DLD1 (cell line): ENCODE data around the gene ABT1.

Experiments used
- in situ Hi-C: cut with HindIII; loops from 2 replicates; pipeline ENCODE4 v1.10.0; 2017; ENCODE audit warnings: low sequenced_read_pairs

Gene ABT1

DNA sequence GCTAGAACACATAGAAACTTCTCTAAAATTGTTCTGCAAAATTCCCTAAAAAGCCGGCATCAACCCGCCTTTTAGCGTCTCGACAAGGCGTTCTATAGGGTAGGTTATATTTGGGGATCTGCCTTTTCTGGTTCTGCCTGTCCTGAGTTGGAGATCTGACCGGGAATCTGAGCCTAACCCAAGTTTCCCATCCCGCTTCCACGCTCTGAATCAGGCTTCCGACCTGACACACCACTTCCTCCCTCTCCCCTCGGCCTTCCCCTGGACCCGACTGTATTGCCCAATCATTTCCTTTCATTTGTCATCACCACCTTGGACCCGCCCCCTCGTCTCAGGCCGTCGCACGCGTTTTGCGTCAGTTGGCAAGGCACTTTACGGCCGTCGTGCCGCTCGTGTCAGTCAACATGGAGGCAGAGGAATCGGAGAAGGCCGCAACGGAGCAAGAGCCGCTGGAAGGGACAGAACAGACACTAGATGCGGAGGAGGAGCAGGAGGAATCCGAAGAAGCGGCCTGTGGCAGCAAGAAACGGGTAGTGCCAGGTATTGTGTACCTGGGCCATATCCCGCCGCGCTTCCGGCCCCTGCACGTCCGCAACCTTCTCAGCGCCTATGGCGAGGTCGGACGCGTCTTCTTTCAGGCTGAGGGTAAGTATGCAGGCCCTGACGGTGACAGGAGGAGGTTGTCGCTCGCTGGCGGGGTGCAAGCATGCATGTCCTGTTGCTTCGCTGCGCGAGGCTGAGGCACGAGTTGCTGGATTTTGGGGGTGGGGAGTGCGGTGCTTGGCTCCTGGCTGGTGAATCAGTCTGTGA lies at the start of gene ABT1:
Gene ABT1 (plus strand): TSS at position 375 of the 810 bp plus-strand sequence. CDS start 30 bp downstream, at position 405.
- in situ Hi-C loops, result no loop called here

DNA sequence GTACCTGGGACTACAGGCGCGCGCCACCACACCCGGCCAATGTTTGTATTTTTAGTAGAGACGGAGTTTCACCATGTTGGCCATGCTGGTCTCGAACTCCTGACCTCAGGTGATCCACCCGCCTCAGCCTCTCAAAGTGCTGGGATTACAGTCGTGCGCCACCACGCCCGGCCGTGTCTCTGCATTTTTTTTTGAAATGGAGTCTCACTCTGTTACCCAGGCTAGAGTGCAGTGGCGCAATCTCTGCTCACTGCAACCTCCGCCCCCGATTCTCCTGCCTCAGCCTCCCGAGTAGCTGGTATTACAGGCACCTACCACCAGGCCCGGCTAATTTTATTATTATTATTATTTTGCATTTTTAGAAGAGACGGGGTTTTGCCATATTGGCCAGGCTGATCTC lies 49.4 kb upstream of the ABT1 start:
- in situ Hi-C loops, result loop anchor here (25.0 kb wide), 1 partner anchor 210 kb away; no protein-coding TSS in a partner anchor

DNA sequence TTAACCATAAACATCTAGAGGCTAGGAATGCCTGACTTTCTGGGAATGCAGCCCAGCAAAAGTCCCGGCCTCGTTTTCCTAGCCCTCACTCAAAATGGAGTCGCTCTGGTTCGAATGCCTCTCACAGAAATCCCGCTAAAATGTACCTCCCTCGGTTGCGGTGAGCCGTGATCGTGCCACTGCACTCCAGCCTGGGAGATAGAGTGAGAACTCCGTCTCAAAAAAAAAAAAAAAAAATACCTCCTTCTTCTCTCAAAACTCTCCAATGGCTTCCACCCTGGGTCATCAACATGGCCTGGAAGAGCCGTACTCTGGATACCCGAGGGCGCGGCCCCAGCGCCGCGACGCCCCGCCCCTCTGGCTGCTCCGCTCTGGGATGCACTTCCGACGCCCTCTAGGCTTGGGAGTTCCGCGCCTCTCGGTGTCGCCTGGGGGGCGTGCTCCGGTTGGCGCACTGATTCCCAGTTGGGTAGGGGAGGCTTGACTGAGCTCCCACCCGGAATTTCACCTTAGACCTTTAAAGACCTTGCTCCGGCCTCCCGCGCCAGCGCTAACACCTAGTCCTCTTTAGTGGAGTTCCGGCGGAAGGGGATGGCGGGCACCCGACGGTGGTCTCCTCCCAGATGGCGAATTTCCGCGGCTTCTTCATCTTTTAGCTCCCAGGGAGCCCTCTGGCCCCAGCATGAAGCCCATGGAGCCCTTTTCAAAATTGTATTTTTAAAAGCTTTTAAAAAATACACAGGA lies 46.3 kb upstream of the ABT1 start:
- in situ Hi-C loops, result no loop called here

DNA sequence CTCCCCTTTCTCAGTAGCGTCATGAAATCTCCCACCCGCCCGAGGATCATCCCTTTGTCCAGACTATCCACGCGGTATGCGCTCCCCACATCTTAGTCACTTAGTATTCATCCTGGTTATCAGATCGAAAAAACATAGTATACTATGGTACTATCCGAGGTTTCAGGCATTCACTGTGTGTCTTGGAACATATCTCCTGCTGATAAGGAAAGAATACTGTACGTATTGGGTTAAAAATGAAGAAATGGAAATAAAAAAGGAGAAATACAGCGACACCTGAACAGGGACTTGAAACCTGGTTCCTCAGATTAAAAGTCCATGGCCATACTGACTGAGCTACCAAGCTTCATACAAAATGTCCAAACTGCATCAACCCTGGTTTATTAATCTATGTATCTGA lies 44.5 kb upstream of the ABT1 start:
- in situ Hi-C loops, result no loop called here

DNA sequence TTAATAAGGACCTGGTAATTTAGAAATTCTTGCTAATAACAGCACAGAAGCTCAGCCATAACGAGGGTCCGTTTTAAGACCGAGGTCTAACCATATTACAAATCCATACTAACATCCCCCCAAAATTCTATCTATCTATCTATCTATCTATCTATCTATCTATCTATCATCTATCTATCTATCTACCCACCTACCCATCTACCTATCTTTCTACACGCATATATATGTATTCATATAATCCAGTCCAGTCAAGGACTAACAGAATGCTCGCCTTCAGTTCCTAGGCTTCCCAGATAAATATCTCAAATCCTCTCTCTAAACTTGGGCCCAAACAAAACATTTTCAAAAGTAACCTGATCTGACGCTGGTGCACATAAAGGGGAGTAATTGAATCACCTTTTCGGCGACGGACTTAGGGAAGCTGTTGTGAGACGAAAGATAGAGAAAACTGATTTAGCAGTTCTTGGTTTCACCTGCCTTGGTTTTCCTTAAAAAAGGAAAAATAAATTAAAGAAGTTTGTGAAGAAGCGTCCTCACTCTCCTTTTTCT lies 44.0 kb upstream of the ABT1 start:
- in situ Hi-C loops, result no loop called here

DNA sequence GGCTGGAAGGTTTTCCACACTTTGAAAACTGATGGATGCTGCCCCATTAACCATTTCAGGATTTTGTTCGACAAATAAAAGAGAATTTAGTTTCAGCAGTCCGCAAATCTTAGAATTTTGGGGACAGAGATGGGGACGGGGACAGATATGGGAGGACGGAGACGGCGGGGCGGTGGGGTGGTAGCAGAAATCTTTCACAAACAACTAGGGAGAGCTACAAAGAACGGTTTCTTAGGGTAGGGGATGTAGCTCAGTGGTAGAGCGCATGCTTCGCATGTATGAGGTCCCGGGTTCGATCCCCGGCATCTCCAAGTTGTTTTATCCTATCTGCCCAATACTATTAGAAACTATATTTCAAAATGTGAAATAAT lies 43.5 kb upstream of the ABT1 start:
- in situ Hi-C loops, result no loop called here

DNA sequence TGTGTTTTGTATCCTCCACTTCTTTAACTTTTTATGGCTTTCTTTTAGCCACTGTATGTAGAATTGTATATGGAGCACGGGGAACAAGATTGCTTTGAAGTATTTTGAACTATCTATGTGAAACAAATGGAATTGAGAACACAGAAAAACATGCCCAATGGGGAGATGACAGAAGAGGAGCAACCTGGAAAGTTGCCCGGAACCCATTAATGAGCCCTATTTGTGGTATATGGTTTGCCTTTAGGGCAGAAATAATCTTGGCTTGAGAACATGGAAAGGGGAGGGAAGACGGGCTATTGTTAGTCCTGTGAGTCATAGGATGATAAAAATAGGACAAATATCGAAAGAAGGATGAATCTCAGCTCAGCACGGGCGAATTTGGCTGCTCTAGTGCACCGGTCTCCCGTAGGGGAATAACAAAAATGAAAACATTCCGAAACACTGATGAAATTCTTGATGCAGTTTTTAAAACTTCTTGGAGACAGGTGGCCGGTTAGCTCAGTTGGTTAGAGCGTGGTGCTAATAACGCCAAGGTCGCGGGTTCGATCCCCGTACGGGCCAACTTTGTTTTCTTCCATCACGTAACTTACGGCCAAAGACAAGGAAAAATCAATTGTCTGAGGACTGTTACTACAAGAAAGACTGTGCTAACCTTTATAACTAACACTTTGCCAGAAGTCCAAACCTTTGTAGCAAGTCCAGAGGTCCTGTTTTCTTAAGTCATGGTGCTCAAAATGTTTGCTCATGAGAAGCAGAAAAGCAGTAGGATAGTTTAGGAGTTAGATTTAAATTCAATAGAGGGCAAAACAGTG lies 42.9 kb upstream of the ABT1 start:
- in situ Hi-C loops, result no loop called here

DNA sequence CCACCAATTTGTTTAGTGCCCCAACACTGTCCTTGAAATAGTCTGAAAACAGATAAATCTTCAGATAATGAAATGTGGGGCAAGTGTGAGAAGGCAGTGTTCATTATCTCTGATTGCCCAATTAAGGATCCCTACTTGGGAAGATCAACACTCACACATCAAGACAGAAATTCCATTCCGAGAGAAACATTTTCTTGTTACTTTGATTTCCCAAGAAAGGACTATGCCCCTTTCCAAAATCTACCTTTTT lies 42.4 kb upstream of the ABT1 start:
- in situ Hi-C loops, result no loop called here

DNA sequence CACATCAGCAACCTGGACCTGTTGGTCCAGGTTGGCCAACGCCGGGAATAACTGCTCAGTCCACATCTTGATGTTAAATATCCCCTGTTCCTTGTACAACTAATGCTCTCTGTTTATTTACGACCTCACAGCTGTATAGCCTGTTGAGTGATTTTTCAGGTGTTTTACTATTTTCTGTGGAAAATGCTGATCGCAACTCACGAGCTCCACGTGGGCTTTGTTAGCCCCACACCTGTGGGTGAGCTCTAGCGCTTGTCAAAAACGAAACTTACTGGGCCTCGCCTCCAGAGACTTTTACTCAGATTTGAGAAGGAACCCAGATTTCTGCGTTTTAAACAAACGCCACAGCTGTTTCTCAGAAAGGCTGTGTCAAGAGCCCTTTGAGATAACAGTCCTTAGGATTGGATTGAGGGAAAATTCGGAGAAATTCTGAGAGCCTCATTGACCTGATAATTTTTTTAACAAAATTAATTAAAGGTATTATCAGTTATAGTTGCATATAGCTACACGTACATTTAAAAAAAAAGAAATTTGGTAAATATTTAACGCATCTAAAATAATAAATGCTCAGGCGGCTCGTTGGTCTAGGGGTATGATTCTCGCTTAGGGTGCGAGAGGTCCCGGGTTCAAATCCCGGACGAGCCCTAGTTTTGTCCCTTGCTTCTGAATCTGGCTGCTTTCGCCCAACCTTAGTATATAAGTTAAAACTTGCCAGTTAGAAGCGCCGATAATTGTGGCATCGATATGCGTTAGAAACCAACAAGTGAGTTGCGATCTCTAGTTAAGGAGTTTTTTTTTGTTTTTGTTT lies 41.9 kb upstream of the ABT1 start:
- in situ Hi-C loops, result no loop called here

DNA sequence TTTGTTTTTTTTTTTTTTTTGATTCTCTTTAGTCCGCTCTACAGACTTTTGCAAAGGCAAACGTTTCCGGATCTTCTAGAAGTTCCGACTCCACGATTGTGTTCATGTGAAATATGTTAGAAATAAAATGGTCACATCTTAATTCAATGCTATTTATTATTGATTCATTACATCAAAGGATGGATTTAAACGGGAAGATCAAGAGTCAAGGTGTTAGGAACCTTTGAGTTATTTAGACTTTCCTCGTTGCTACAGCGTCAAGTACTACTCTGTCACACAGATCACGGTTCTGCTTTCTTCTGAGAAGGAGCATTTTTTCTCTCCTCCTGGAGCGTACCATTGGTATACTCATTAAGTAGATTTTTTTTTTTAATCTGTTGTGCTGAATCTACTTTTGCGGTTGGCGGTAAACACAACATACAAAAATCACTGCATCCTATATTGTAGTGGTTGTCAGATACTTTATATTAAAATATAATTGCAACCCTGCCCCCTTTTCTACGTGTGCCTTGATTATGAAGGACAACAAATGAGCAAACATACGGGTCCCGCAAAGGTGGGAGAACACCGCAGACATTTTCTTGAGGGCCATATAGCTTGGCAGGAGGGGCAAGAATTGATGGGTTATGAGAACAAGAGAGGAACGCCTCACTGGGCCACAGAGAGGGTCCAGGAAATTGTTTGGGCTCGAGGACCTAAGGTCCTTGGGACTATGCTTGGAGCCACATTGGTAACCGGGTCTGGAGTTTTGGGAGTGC lies 41.1 kb upstream of the ABT1 start:
- in situ Hi-C loops, result no loop called here

DNA sequence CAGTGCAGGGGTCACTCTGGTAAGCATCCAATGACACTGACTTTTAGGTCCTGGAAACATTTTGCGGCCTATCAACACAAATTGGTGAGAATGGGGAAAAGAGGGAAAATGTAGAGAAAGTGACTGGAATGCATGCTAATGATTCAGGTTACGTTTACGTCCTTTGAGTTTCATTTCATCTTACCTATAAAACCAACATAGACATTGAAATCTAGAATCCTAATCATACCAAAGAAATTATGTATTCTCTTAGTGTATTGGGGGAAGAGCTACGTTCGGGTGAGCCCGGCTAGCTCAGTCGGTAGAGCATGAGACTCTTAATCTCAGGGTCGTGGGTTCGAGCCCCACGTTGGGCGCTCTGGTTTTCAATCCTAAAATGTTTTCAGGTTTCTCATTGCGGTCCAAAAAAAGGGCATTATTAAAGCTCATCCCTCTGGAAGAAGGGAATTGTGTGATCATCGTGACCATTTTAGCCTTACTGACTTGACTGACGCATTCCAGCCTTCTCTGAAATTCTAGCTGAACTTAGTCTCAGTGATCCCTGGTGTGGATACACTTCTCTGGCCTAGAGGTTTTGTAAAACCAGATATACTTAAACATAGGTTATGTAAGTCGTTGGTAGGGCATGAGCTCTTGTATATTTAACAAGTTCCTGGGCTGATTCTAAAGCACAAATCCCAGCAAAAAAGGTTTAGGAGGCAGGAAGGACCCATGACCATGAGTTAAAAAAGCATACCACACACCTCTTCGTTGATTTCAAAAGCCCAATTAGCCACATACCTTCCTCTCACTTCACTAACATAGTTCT lies 40.3 kb upstream of the ABT1 start:
- in situ Hi-C loops, result no loop called here

DNA sequence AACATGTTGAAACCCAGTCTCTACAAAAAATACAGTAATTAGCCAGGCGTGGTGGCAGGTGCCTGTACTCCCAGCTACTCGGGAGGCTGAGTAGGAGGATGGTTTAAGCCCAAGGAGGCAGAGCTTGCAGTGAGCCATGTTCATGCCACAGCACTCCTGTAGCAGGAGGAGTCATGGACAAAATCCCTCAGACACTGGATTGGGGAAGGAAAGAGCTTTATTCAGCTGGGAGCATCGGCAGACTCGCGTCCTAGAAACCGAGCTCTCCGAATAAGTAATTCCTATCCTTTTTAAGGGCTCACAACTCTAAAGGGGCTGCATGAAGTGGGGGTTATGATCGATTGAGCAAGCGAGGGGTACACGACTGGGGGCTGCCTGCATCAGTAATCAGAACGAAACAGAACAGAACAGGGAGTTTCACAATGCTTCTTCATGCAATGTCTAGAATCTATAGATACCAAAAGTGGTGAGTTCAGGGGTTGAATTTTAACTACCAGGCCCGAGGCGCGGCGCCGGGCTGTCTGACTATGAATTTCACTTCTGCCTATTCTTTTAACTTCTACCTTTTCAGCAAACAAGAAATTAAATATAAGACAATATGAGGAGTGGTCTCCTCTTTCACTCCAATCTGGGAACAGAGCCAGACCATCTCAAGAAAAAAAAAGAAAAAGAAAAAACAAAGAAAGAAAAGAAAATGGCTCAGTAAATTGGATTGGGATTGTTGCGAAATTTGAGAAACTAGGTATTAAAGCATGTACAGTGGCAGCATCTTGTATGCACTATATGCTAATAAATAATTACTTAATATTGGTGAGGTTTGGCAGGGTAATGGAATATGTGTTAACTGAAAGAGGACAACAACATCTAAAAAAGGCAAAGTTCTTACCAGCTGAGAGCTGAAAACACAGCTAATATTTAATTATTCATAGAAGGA lies 35.0 kb upstream of the ABT1 start:
- in situ Hi-C loops, result no loop called here

DNA sequence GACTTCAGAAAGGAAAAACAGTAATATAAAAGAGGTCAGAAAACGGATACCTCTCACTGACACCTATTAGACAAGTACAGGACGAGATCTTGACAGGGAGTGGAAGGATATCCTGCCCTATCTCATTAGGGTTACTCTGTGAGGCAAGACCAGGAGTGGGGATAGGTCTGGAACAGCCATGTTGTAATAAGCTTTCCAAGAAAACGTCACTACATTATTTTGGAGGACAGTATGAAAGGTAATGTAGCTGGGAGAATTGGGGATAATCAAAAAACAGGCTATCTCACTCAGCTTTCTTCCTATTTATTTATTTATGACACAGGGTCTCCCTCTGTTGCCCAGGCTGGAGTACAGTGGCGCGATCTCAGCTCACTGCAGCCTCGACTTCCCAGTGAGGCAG lies 33.3 kb upstream of the ABT1 start:
- in situ Hi-C loops, result no loop called here

DNA sequence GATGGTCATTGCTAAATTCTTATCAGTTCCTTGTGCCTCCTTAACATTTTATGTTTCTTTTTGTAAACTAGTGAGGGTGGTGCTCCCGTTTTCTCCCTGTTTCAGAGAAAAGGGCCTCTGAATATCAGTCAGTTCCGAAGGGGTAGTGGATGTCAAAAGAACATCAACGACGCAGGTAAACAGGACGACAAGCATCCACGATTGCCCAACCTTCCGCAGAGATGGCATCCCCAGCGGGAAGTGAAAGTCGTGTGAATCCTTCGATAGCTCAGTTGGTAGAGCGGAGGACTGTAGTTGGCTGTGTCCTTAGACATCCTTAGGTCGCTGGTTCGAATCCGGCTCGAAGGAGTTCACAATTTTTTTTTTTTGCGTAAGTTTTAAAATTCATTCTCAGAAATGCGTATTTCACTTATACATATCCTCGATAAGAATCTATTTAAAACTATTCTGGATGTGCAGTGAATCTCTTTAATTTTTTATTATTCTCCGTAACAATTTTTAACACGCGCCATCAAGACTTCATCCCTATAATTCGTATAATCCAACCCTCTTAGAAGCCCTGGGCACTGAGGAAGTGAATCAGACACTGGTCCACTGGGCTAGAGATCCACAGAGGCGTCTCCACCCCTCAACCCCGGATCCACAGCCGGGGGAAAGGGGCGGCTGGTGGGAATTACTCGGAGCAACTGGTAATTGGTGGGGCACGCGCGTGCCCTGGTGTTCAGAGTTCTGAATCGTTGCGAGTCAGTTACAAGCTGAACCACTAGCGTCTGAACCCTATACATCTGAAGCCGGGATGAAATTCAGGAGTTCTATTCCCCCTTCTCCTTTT lies 27.9 kb upstream of the ABT1 start:
- in situ Hi-C loops, result no loop called here

DNA sequence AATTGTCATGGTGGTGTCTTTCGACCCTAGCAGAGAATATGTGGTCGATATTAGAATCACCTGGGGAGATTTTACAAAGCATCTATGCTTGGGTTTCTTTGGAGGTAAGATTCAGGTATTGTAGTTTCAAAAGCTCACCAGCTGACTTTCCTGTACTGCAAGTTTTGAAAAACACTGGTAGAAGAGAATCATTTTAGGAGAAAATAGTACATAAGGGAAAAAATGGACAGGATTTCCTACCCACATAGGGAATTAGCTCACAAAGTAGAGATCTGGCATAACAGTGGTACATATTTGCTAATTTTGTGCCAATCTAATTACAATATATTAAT lies 27.4 kb upstream of the ABT1 start:
- in situ Hi-C loops, result no loop called here

DNA sequence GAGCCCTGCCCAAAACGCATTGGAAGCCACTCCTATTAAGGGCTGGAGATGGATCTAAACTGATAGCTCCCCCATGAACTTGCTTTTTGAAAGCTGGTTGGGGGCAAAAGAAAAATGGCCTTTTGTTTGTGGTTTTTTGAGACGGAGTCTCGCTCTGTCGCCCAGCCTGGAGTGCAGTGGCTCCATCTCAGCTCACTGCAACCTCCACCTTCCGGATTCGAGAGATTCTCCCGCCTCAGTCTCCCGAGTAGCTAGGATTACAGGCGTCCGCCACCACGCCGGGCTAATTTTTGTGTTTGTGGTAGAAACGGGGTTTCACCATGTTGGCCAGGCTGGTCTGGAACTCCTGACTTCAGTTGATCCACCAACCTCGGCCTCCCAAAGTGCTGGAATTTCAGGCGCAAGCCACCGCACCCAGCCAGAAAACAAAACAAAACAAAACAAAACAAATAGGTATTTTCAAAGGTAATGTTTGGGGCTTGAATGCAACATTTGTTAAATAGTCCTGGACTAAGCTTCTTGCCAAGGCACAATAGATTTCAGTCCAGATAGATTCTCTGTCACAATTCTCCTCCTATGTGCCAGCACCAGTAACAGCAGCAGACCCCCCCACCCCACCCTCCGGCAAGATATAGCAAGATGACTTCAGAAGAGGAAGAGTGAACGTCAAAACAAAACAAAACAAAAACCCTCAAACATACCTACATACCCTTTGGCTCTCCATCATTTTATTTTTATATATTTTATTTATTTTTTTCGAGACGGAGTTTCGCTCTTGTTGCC lies 26.5 kb upstream of the ABT1 start:
- in situ Hi-C loops, result no loop called here
